ENCODE data around the gene HCN1.

Gene HCN1

DNA sequence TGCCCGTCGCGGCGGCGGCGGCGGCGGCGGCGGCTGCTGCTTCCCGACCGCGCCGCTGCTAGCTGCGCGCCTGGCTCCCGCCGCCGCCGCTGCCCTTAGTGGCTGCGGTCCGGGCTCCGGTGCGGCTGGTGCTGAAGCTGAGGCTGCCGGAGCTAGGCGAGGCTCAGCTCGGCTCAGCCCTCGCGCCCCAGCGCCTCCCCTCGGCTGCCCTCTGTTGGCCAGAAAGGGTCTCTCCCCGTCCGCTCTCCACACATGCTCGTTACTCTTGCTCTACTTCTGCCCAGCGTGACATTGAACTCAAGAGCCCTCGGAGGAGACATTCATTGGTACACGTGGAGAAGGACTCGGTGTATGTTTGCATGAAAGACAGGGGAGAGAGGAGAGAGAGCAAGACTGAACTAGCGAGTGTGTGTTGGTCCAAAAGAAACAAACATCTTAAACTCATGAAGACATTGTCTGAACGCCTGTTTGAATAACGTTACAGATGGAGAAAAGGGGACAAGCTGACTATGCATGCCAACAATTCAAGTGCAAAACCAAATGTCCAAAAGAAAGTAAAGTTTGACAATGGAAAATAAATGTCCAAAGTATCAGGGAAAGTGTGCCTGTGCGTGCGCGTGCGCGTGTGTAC lies at the start of gene HCN1:
Gene HCN1 (minus strand): TSS at position 175 of the 631 bp plus-strand sequence.
- DNase-seq, result peak; percentile 68

DNA sequence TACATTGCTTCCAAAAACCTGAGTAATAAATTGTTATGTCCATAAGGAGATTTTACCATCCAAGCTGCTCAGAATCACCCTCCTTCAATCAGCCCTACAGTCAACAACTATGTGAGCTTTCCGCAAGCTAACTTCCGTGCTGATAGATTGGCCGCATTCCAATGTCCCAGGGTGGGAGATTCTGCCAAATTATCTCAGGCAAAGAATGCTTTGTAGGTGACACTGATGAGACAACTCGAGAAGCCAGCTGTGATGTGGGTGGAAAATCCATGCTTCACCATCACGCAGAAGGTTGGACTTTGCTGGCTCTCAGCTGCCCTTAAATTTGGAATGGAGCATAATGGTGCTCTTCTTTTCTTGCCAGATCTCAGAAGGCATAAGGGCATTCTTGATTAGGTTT lies 44.9 kb upstream of the HCN1 start:
- DNase-seq, result no peak

- no peak for DNase-seq
Observed at GRCh38 chr5:45737153-45737552, 41.0 kb upstream of the HCN1 start.

DNA sequence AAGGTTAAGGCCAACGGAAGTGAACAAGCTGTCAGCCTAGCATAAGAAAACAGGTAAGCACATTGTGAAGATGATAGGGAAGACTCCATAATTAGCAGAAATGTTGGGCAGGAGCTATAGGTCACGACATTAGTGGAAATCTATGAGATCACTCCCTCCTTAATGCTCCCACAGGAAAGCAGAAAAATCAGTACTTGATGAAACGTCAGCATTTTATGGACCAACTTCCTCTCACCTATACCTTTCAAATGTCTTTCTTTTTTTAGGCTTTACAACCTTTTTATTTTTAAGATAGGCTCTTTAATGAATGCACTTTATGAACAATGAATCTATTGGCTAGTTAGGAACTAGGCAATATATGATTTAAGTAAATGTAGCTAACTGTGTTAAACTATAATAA lies 29.4 kb upstream of the HCN1 start:
- no peak for DNase-seq

DNA sequence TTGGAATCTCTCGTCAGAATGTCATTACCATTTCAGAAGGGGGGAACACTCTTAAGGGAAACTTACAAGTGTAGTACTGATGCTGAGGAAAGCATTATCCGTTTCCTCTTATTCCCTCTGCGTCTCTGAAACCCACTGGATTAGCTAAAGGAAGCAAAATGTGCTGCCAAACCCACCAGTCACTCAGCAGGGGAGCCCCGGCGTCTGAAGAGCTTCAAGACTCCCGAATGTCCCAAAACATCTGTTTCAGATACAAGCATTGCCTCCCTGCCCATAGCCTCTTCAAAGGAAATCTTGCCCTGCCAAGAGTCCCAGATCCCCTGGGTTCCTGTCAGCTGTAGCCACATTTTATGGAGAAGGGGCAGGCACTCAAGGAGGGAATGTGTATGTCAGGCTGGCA lies 1.0 kb upstream of the HCN1 start:
- no peak for DNase-seq

GRCh38 chr5:45695804-45696156 lies 400 bp downstream of the HCN1 start:
- peak; percentile 0 for DNase-seq

- peak; percentile 1 for DNase-seq
Observed at GRCh38 chr5:45694971-45695803, 993 bp downstream of the HCN1 start.

- no peak for DNase-seq
Observed at GRCh38 chr5:45694255-45694814, 1.8 kb downstream of the HCN1 start.

- DNase-seq, result no peak
Observed at GRCh38 chr5:45692481-45692880, 3.7 kb downstream of the HCN1 start.

DNA sequence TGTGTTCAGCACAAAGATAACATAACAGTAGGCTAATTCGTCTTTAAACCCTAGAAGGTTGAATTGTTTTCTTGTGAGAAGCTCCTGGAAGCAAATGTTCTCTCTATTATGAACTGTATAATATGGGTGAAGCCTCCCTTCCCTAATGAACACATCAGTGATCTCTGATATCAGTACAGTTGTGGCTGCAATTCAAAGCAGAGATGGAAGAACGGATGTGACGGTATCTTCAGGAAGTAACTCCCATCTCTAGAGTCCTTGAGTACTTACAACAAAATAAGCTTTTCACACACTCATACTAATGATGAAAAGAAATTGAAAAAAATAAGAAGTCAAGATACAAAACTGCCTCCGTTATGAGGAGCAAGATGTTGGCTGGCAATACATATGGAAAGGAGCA lies 4.5 kb downstream of the HCN1 start:
- no peak for DNase-seq

- DNase-seq, result no peak
Observed at GRCh38 chr5:45687701-45688100, 8.5 kb downstream of the HCN1 start.

- DNase-seq, result no peak
Observed at GRCh38 chr5:45686620-45687019, 9.6 kb downstream of the HCN1 start.

DNA sequence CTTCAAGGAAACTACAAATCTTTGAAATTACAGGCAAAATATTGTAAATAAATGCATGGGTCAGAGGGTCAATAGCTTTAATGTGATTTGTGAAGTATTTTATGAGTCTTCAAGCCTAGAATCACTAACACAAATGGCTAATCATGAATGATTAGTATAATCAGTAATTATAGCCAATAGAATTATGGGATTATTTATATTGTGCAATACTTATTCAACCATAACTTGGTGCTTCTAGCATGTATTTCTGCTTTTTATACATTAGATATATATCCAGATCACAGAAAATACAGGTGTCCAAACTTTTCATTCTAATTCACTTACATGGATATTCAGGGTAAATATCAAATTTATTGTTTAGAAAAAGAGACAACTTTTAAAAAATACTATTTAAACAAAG lies 12.1 kb downstream of the HCN1 start:
- DNase-seq, result no peak

- DNase-seq, result no peak
Observed at GRCh38 chr5:45680950-45681349, 15.2 kb downstream of the HCN1 start.

- DNase-seq, result no peak
Observed at GRCh38 chr5:45677524-45677923, 18.7 kb downstream of the HCN1 start.

DNA sequence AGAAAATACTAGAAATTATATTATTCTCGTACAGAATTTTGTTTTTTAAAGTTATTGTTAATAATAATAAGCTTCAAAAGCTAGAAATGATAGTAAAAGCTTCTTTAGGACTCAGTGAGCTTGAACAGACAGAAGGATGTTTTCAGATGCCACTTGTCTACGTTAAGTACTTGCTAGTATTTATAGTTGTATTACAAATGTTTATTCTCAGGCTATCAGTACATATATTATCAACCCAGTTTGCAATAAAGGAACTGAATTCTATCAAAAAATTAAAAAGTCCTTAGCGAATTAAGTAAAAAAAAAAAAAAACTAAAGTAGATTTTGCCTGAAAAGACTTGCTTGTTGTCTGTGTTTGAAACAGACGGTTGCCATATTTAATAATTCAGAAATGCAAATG lies 23.9 kb downstream of the HCN1 start:
- no peak for DNase-seq

DNA sequence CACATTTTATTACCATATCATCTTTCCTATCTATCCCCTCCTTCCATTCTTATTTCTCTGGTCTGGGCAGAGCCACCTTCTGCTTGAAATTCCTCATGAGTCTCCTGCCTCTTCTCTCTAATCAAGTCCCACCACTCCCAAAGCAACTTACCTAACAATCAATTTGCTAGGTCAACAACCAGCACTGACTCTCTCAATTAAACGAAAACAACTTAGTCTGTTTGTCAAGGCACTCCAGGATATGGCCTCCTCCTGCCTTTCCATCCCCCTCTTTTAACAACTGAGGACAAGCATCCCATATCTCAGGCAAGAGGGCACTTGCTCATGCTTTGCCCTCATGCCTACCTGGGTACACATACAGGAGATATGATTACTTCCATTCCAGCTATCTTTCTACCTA lies 47.4 kb downstream of the HCN1 start:
- DNase-seq, result no peak

DNA sequence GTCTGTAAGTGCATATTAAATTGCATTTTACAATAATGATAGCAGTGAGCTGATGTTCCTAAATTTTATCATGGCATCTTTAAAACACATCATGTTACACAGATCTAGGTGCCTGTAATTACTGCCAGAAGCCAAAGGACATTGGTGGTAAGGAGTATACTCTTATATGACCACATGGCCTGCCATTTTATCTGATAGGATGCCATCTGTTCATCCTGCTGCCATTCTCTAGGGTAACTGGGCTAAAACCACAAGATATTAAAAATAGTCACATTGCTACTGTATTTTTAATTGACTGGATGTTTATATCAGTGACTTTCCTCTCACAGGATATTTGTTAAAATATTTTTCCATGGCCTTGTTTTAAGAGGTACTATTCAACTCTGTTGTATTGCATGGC lies 53.1 kb downstream of the HCN1 start:
- DNase-seq, result no peak

DNA sequence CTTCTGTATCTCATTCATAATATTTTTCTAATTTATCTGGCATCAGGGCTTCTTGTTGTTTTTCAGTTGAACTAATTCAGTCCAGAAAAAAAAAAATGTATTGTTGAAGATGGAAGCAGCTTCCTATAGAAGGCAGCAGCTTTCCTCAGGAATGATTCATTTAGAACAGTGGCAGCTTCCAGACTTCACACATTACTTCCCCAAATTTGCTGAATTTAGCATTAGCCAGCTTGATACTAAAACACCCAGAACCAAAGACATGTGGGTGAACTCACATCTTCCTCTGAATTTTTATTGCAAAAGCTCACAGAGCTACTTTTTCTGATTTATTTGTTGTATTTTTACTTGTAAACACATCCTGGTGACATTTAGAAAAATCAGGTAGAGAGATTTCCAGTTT lies 53.8 kb downstream of the HCN1 start:
- DNase-seq, result no peak

- no peak for DNase-seq
Observed at GRCh38 chr5:45639040-45639439, 57.1 kb downstream of the HCN1 start.

- DNase-seq, result no peak
Observed at GRCh38 chr5:45627076-45627656, 69.0 kb downstream of the HCN1 start.

DNA sequence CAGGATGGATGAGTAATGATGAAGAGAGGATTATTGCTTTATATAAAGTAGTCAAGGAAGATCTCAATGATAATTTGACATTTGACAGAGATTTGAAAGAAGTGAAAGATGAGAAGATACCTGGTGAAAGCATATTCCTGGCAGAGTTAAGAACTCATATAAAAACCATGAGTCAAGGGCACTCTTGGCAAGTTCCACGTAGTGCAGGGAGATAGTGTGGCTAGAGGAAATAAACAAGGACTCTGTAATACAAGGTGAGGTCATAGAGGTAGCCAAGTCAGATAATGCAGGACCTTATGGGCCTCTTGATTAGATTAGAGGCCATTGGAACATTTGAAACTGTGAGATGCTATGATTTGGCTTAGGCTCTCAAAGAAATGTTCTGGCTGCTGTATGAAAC lies 72.3 kb downstream of the HCN1 start:
- DNase-seq, result no peak

DNA sequence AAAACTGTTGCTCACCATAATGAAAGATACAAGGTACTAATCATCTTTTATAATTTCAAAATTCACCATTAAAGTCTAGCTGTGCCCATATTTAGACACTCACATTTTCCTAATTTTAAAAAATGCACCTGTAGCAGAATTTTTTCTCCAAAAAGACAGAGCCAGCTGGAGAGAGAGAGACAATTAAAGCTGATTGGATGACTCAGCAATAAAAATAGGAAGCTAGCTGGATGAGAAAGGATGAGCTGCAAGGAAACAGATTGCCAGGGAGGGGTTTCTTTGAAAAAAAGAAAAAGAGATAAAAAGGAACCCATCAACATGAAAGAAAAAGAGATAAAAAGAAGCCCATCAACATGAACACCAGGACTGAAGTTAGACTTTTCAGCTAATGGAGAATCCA lies 73.8 kb downstream of the HCN1 start:
- DNase-seq, result no peak

DNA sequence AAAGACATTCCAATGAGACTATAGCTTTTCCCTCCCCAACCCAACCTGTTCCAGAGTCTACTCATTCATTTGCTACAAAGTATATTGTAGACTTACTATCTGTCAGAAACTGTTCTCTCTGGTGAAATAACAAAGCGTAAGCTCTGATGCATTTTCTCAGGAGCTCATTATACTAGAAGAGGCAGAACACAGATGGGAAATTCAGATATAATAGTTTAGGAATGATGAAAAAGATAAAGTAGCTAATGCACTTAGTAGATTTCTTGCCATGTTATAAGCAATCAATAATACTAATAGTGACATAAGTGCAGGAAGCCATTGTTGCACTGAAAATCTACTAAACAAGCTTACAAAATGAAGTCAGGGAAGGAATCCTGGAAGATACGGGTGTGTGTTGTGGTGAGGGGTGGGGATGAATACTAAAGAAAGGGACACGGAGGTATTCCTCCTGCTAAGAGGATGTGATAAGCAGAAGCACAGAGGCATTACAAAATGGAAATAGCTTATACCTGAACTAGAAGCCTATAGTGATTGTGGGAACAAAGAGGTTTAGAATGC lies 78.2 kb downstream of the HCN1 start:
- no peak for DNase-seq

All from stimulated activated CD4-positive, alpha-beta T cell treated with anti-CD3 and anti-CD28 coated beads, Interleukin-15, amount 100 ng/mL, for 24 hours (primary cell).